K562 (cell line): ENCODE results near the gene MIEF2. TPM values are rescaled to one million over a fixed set of nuclear protein-coding genes. Genes with fewer than 3 reads are reported as not detected.

Source experiments
- ATAC-seq: fragments of 200-7000 bp; cut with Tn5 transposase; 3 replicates; pipeline ENCODE4 v1.9.1; 2020; ENCODE audit warnings: moderate library complexity
- BruUV-seq: library from RNA; stranded (reverse); fragments of 400-500 nt; replicated peaks from 2 replicates; lab custom pipeline; 2021; lab: Mats Ljungman, UMichigan
- CTCF ChIA-PET: fragments of 300-600 bp; formaldehyde crosslinking; extraction: SDS; loops from one replicate; lab custom pipeline; 2021; ENCODE audit warnings: low intra/inter-chr PET ratio; lab: Yijun Ruan, JAX
- POLR2A ChIA-PET: fragments of 300-600, 350-650 bp; sonication (Branson Sonifier 250); formaldehyde crosslinking; extraction: SDS; loops from one replicate; lab custom pipeline; 2021; ENCODE audit warnings: antibody characterized with exemption, inconsistent platforms; lab: Yijun Ruan, JAX
- DNase-seq, 4 experiments: peaks; one replicate each; pipeline versions ENCODE4 v3.0.0 to v3.0.0-alpha.2; 2011 to 2018; ENCODE audit warnings: low spot score in 3 of 4, mixed read lengths in 3 of 4; ENCODE audit errors: extremely low read depth in 1 of 4
- FAIRE-seq: peaks from 2 replicates; lab custom pipeline; 2011; peaks lifted over from hg19 to GRCh38; lab: Jason Lieb, UNC
- H2AFZ ChIP-seq: 2 replicates; pipeline ENCODE4 v1.6.0; 2011; ENCODE audit warnings: low read depth, low read length, control low read depth, inconsistent platforms
- H3K27ac ChIP-seq: fragments of 200-600 bp; 3 replicates; pipeline ENCODE4 v1.8.0; 2011; ENCODE audit warnings: low read depth, mild to moderate bottlenecking, control low read depth, inconsistent platforms, low read length, moderate library complexity, mixed read lengths; ENCODE audit errors: extremely low read depth
- H3K27me3 ChIP-seq, 2 experiments: fragments of 300-600 bp in 1 of 2; 2 replicates in 1 of 2; 3 replicates in 1 of 2; pipeline versions ENCODE4 v1.6.0 to v1.8.0; 2011; ENCODE audit warnings: inconsistent platforms in 2 of 2, low read length in 2 of 2, mild to moderate bottlenecking in 1 of 2, mixed read lengths in 1 of 2, moderate library complexity in 1 of 2; ENCODE audit not compliant: control insufficient read depth in 2 of 2, insufficient read depth in 2 of 2
- H3K36me3 ChIP-seq: fragments of 300-600 bp; 3 replicates; pipeline ENCODE4 v1.8.0; 2011; ENCODE audit warnings: mild to moderate bottlenecking, low read length, inconsistent platforms; ENCODE audit not compliant: control insufficient read depth, insufficient read depth
- H3K4me1 ChIP-seq, 2 experiments: fragments of 200-600 bp in 1 of 2; replicated peaks in 1 of 2; 2 replicates in 1 of 2; 3 replicates in 1 of 2; pipeline versions ENCODE4 v1.5.1 to v1.8.0; 2011; ENCODE audit warnings: inconsistent platforms in 2 of 2, low read length in 2 of 2, mild to moderate bottlenecking in 1 of 2, mixed read lengths in 1 of 2, moderate library complexity in 1 of 2; ENCODE audit not compliant: control insufficient read depth in 2 of 2, insufficient read depth in 2 of 2
- H3K4me2 ChIP-seq: 2 replicates; pipeline ENCODE4 v1.6.1; 2011; ENCODE audit warnings: low read length, control low read depth, inconsistent platforms, mixed read lengths; ENCODE audit not compliant: insufficient read depth
- H3K4me3 ChIP-seq: fragments of 200-600 bp; sonication (generic), shearing (Covaris generic); 2 replicates; pipeline ENCODE4 v1.5.1; 2016; ENCODE audit warnings: control low read depth, inconsistent platforms
- H3K79me2 ChIP-seq: fragments of 200-600 bp; 3 replicates; pipeline ENCODE4 v1.8.0; 2011; ENCODE audit warnings: low read length, inconsistent platforms; ENCODE audit not compliant: control insufficient read depth, insufficient read depth
- H3K9ac ChIP-seq, 2 experiments: 2 replicates each; pipeline versions ENCODE4 v1.6.0 to v1.6.1; 2011; ENCODE audit warnings: low read depth in 2 of 2, low read length in 2 of 2, control low read depth in 1 of 2, inconsistent platforms in 1 of 2, mild to moderate bottlenecking in 1 of 2, mixed read lengths in 1 of 2; ENCODE audit not compliant: insufficient read depth in 1 of 2
- H3K9me1 ChIP-seq: one replicate; pipeline ENCODE4 v1.6.0; 2011; ENCODE audit warnings: inconsistent platforms, mild to moderate bottlenecking, low read length, moderate library complexity; ENCODE audit not compliant: control insufficient read depth, insufficient read depth
- H3K9me3 ChIP-seq: replicated peaks from 2 replicates; pipeline ENCODE4 v1.5.1; 2011; ENCODE audit warnings: low read depth, low read length, inconsistent platforms; ENCODE audit not compliant: control insufficient read depth, insufficient read depth
- H4K20me1 ChIP-seq: replicated peaks from 2 replicates; pipeline ENCODE4 v1.6.1; 2011; ENCODE audit warnings: low read length, inconsistent platforms, mixed read lengths; ENCODE audit not compliant: control insufficient read depth, insufficient read depth
- CCAR2 ChIP-seq: fragments of 200-400 bp; formaldehyde crosslinking; IDR thresholded peaks from 2 replicates; pipeline ENCODE4 v1.6.1; 2017; ENCODE audit warnings: mild to moderate bottlenecking, low read depth, low read length
- JUND ChIP-seq, 2 experiments: IDR thresholded peaks; 2 replicates in 1 of 2; 3 replicates in 1 of 2; pipeline ENCODE4 v1.6.1; 2011; ENCODE audit warnings: borderline replicate concordance in 2 of 2, low read depth in 2 of 2, low read length in 2 of 2, improper control_type of control experiment in 1 of 2, missing biosample characterization in 1 of 2, missing genetic modification characterization in 1 of 2, missing genetic modification reagents in 1 of 2
- KDM4B ChIP-seq, 2 experiments: fragments of 450-650 bp in 1 of 2; sonication (generic) in 1 of 2; IDR thresholded peaks; 2 replicates each; pipeline ENCODE4 v1.6.1; 2016 to 2017; ENCODE audit warnings: borderline replicate concordance in 2 of 2, antibody characterized with exemption in 1 of 2, low read depth in 1 of 2, mild to moderate bottlenecking in 1 of 2
- MIER1 ChIP-seq: fragments of 450-650 bp; IDR thresholded peaks from 2 replicates; pipeline ENCODE4 v1.6.1; 2016; ENCODE audit warnings: antibody characterized with exemption, mild to moderate bottlenecking, low read depth
- SIRT6 ChIP-seq: IDR thresholded peaks from one replicate; pipeline ENCODE4 v1.6.1; 2012; ENCODE audit warnings: low read depth, mild to moderate bottlenecking, control low read depth, inconsistent platforms, low read length, moderate library complexity
- ZNF316 ChIP-seq: fragments of 450-650 bp; IDR thresholded peaks from 2 replicates; pipeline ENCODE4 v1.6.1; 2016
- ZNF395 ChIP-seq: fragments of 200-800 bp; sonication (Bioruptor generic); IDR thresholded peaks from 2 replicates; pipeline ENCODE4 v1.6.1; 2017; ENCODE audit warnings: missing genetic modification characterization, missing compliant biosample characterization
- ZNF444 ChIP-seq: fragments of 250-450 bp; sonication (Bioruptor Pico); IDR thresholded peaks from 2 replicates; pipeline ENCODE4 v1.4.0; 2020; ENCODE audit warnings: mild to moderate bottlenecking, moderate library complexity
- WGBS: fragments of 100-300 bp; shearing (Covaris generic); methylation state at CpG from one replicate; pipeline ENCODE4 v1.1.6; 2016; ENCODE audit warnings: low coverage, mixed read lengths; ENCODE audit not compliant: insufficient coverage; ENCODE audit errors: missing lambda C conversion rate; 5-methylcytosine and 5-hydroxymethylcytosine counted together
- in situ Hi-C: fragments of 300-500 bp; cut with MboI; formaldehyde crosslinking; loops from 4 replicates; pipeline ENCODE4 v1.15.0; 2018; ENCODE audit warnings: inconsistent platforms, mixed read lengths
- intact Hi-C: fragments of 100-400 bp; cut with micrococcal nuclease; formaldehyde crosslinking; loops from 2 replicates; pipeline ENCODE4 v1.14.2; 2022
- polyA plus RNA-seq, 8 experiments: library from polyadenylated mRNA; depleted of rRNA in 4 of 8; stranded (reverse) in 5 of 8; unstranded in 3 of 8; fragments of >200 nt; fragmentation: Nextera tagmentation in 2 of 8; fragmentation: Illumina TruSeq in 1 of 8; extraction: Ambion mirVana in 2 of 8; extraction: Trizol in 1 of 8; gene quantifications; 2 replicates each; pipeline versions ENCODE4 v1.2.1 to v1.2.3, GENCODE V29; 2011 to 2014; ENCODE audit warnings: inconsistent platforms in 1 of 8, missing spikeins in 1 of 8
- total RNA-seq, 7 experiments: library from RNA; depleted of rRNA in 6 of 7; stranded (reverse); fragments of >200 nt in 6 of 7; fragmentation: Illumina TruSeq in 2 of 7; extraction: Trizol in 2 of 7; gene quantifications; 2 replicates each; pipeline versions ENCODE4 v1.2.1 to v1.2.3, GENCODE V29; 2011 to 2021; ENCODE audit warnings: low replicate concordance in 1 of 7
- TF ChIP-seq, protein P1 (sequence below): sonication (generic); formaldehyde crosslinking; IDR thresholded peaks from 2 replicates; pipeline ENCODE4 v1.8.0; 2022; ENCODE audit warnings: mild to moderate bottlenecking, low read depth, missing genetic modification reagents

MIEF2 gene
- total and polyA plus RNA-seq, 9 of the 15 experiments (the other 6 are each of a cell fraction or from before 2014, with no cell fraction given), result 0.10 to 8.2 (median 2.4) TPM

DNA sequence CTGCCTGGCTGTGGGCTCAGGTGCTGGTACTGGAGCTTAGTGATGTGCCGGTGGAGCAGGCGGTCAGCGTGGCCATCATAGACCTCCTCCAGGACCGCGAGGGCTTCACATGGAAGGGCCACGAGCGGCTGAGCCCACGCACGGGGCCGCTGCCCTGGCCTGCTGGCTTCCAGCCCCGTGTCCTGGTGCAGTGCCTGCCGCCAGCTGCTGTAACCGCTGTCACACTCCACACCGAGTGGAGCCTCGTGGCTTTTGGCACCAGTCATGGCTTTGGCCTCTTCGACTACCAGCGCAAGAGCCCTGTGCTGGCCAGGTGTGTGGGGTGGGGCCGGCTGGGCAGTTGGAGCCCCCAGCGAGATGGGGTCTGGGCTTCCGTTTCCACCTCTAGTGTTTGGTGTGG lies 23.0 kb upstream of the MIEF2 start:
- ChIA-PET POLR2A (interaction anchor here (0.9 kb wide), 2 partner anchors 10 to 11 kb away, joined by 4 read pairs; no protein-coding TSS in a partner anchor), CTCF (no interaction called here)
- no peak for FAIRE-seq
- no TSS peak for BruUV-seq
- 76% methylated on average over 9 of the region's 20 CpGs for WGBS
- Histone ChIP-seq H3K4me1 (peaks cover 0 to 18% of the 10 kb centered on the region in 2 experiments; a peak in 1 of 5 replicates), H3K4me2 (no peak overlapping the region), H3K9me3 (no peaks in the 10 kb centered on the region), H3K27me3 (no peaks in the 10 kb centered on the region)
- no peak for ATAC-seq
- no peak for TF ChIP-seq ZNF316
- no peak for TF ChIP-seq SIRT6
- no peak for TF ChIP-seq CCAR2
- TF ChIP-seq KDM4B (IDR thresholded peaks at IDR 0.05; ENCODE audit: borderline replicate concordance in 2 of 2, low read depth in 1 of 2), result no peak
- TF ChIP-seq, all 486 proteins: peak for 0
- Histone ChIP-seq H3K4me3 (no peak overlapping the region), H3K9me1 (no peaks in the 10 kb centered on the region), H3K27ac (no peak overlapping the region), H3K36me3 (no peaks in the 10 kb centered on the region), H4K20me1 (no peaks in the 10 kb centered on the region), H3K9ac (no peak overlapping the region), H2AFZ (no peak overlapping the region), H3K79me2 (no peaks in the 10 kb centered on the region)
- intact Hi-C loops (no loop called here), in situ Hi-C loops (no loop called here)
- no peak for DNase-seq

- FAIRE-seq, result no peak
Measured at GRCh38 chr17:18238299-18238698, 22.2 kb upstream of the MIEF2 start.

More at GRCh38 chr17:18238299-18238698, 22.2 kb upstream of the MIEF2 start:
- Histone ChIP-seq H3K9ac (no peak overlapping the region), H3K9me3 (no peaks in the 10 kb centered on the region), H3K4me2 (no peak overlapping the region), H3K36me3 (no peaks in the 10 kb centered on the region), H3K9me1 (no peaks in the 10 kb centered on the region), H3K79me2 (no peaks in the 10 kb centered on the region), H2AFZ (no peak overlapping the region), H3K4me1 (peaks cover 0 to 18% of the 10 kb centered on the region in 2 experiments; a peak in 1 of 5 replicates), H4K20me1 (no peaks in the 10 kb centered on the region), H3K4me3 (no peak overlapping the region), H3K27ac (no peak overlapping the region)
- no TSS peak for BruUV-seq
- ChIA-PET CTCF (no interaction called here), POLR2A (interaction anchor here (0.9 kb wide), 2 partner anchors 9 to 10 kb away, joined by 4 read pairs; no protein-coding TSS in a partner anchor)
- in situ Hi-C loops (no loop called here), intact Hi-C loops (no loop called here)
- WGBS, result 95% methylated on average over 11 of the region's 18 CpGs
- ATAC-seq (no peak), DNase-seq (no peak)
- no peak for TF ChIP-seq ZNF444
- TF ChIP-seq JUND (IDR thresholded peaks at IDR 0.05; ENCODE audit: borderline replicate concordance, low read depth, low read length), result no peak
- TF ChIP-seq JUND (tag; IDR thresholded peaks at IDR 0.05; ENCODE audit: borderline replicate concordance, low read depth, low read length), result no peak
- TF ChIP-seq MIER1, result no peak
- no peak for TF ChIP-seq ZNF395 (CRISPR knock-in tag)
- TF ChIP-seq, protein P1, sequence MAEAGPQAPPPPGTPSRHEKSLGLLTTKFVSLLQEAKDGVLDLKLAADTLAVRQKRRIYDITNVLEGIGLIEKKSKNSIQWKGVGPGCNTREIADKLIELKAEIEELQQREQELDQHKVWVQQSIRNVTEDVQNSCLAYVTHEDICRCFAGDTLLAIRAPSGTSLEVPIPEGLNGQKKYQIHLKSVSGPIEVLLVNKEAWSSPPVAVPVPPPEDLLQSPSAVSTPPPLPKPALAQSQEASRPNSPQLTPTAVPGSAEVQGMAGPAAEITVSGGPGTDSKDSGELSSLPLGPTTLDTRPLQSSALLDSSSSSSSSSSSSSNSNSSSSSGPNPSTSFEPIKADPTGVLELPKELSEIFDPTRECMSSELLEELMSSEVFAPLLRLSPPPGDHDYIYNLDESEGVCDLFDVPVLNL (CRISPR knock-in tag), result no peak
- TF ChIP-seq, all 486 proteins: peak for 0
- H3K27me3 ChIP-seq, result no peaks in the 10 kb centered on the region
